T-helper 2 cell treated with Interferon-gamma antibody and Interleukin-4, amounts not matched to agents 5 μg/mL and 100 μg/mL, for 36 hours (primary cell): ENCODE measurements around the gene BRINP2.
"Not testable (repeated sequence)": the region's sequence is repeated elsewhere in the genome, so short reads cannot be mapped to it uniquely, and the experiment has no call there.

ENCODE experiments used
- DNase-seq: peaks from one replicate; pipeline ENCODE4 v3.0.0; 2021; ENCODE audit warnings: low spot score
- H3K27ac Mint-ChIP-seq: one replicate; pipeline ENCODE4 v1.8.0; 2021; ENCODE audit warnings: mild to moderate bottlenecking, mixed read lengths
- H3K27me3 Mint-ChIP-seq: one replicate; pipeline ENCODE4 v1.8.0; 2021; ENCODE audit warnings: low read depth, mixed read lengths
- H3K36me3 Mint-ChIP-seq: one replicate; pipeline ENCODE4 v1.8.0; 2021; ENCODE audit warnings: low read depth, mixed read lengths
- H3K4me1 Mint-ChIP-seq: one replicate; pipeline ENCODE4 v1.8.0; 2021; ENCODE audit warnings: low read depth, mixed read lengths
- H3K4me3 Mint-ChIP-seq: one replicate; pipeline ENCODE4 v1.8.0; 2022; ENCODE audit warnings: mild to moderate bottlenecking, moderate library complexity, mixed read lengths
- H3K9me3 Mint-ChIP-seq: one replicate; pipeline ENCODE4 v1.8.0; 2021; ENCODE audit warnings: mixed read lengths

Gene BRINP2

GRCh38 chr1:177311111-177311510, 140.4 kb downstream of the BRINP2 start:
- Mint-ChIP-seq H3K27me3 (no peaks in the 10 kb centered on the region), H3K4me3 (no peak overlapping the region), H3K27ac (no peak overlapping the region), H3K4me1 (no peaks in the 10 kb centered on the region), H3K9me3 (no peaks in the 10 kb centered on the region), H3K36me3 (no peaks in the 10 kb centered on the region)
- DNase-seq = no peak

- no peak overlapping the region for H3K27ac Mint-ChIP-seq
- no peak overlapping the region for H3K4me3 Mint-ChIP-seq
- no peak for DNase-seq
- H3K36me3 Mint-ChIP-seq = no peaks in the 10 kb centered on the region
- H3K4me1 Mint-ChIP-seq = no peaks in the 10 kb centered on the region
- no peaks in the 10 kb centered on the region for H3K9me3 Mint-ChIP-seq
- H3K27me3 Mint-ChIP-seq = no peaks in the 10 kb centered on the region
These were observed 140.8 kb downstream of the BRINP2 start for GRCh38 chr1:177311586-177311985.

GRCh38 chr1:177315261-177315660, 144.5 kb downstream of the BRINP2 start:
- Mint-ChIP-seq H3K4me1 (no peaks in the 10 kb centered on the region), H3K27me3 (no peaks in the 10 kb centered on the region), H3K27ac (no peak overlapping the region), H3K36me3 (no peaks in the 10 kb centered on the region), H3K4me3 (no peak overlapping the region), H3K9me3 (no peaks in the 10 kb centered on the region)
- DNase-seq = no peak

- Mint-ChIP-seq H3K9me3 (no peaks in the 10 kb centered on the region), H3K4me1 (no peaks in the 10 kb centered on the region), H3K27me3 (no peaks in the 10 kb centered on the region), H3K36me3 (no peaks in the 10 kb centered on the region), H3K4me3 (no peak overlapping the region), H3K27ac (no peak overlapping the region)
- DNase-seq = no peak
These were observed 145.0 kb downstream of the BRINP2 start for GRCh38 chr1:177315761-177316160.

GRCh38 chr1:177321434-177321833, 150.7 kb downstream of the BRINP2 start:
- H3K4me3 Mint-ChIP-seq, H3K36me3 Mint-ChIP-seq, H3K4me1 Mint-ChIP-seq, H3K27ac Mint-ChIP-seq, H3K9me3 Mint-ChIP-seq, DNase-seq, H3K27me3 Mint-ChIP-seq: not testable (repeated sequence)

- Mint-ChIP-seq H3K9me3 (peaks cover 7% of the 10 kb centered on the region), H3K27ac (no peak overlapping the region), H3K4me3 (no peak overlapping the region), H3K36me3 (no peaks in the 10 kb centered on the region), H3K4me1 (no peaks in the 10 kb centered on the region), H3K27me3 (no peaks in the 10 kb centered on the region)
- DNase-seq = no peak
These were observed 157.5 kb downstream of the BRINP2 start for GRCh38 chr1:177328251-177328650.

- no peak overlapping the region for H3K27ac Mint-ChIP-seq
- no peak overlapping the region for H3K4me3 Mint-ChIP-seq
- no peaks in the 10 kb centered on the region for H3K4me1 Mint-ChIP-seq
- H3K36me3 Mint-ChIP-seq = no peaks in the 10 kb centered on the region
- no peaks in the 10 kb centered on the region for H3K27me3 Mint-ChIP-seq
- no peak for DNase-seq
- peaks cover 7% of the 10 kb centered on the region for H3K9me3 Mint-ChIP-seq
These were observed 159.1 kb downstream of the BRINP2 start for GRCh38 chr1:177329871-177330270.
